Parietal lobe (tissue), 2 donors: ENCODE results near the gene PIK3R3. TPM values are rescaled to one million over a fixed set of nuclear protein-coding genes. Genes with fewer than 3 reads are reported as not detected.

Experiments
- small RNA-seq: library from RNA; depleted of rRNA; stranded (forward); fragments of <200 nt; gene quantifications from one replicate; pipeline ENCODE3, GENCODE V24; 2014; ENCODE audit warnings: low replicate concordance
- total RNA-seq: library from RNA; depleted of rRNA; stranded (reverse); fragments of >200 nt; gene quantifications from one replicate; pipeline ENCODE4 v1.2.3, GENCODE V29; 2014

The PIK3R3 gene
- total RNA-seq = 32.6 TPM

GRCh38 chr1:46132529-46133180, at the start of gene PIK3R3:
TSS of gene PIK3R3 (minus strand) at chr1:46132629. CDS start at chr1:46131952, 677 bp downstream.

GRCh38 chr1:46176211-46176865, 43.9 kb upstream of the PIK3R3 start, which contains the start of gene P3R3URF:
TSS of gene P3R3URF (minus strand) at chr1:46176488. CDS start at chr1:46176471, 17 bp downstream.

GRCh38 chr1:46174448-46175231, 42.2 kb upstream of the PIK3R3 start, which contains the start of gene TSPAN1:
TSS of gene TSPAN1 (plus strand) at chr1:46175087. CDS start at chr1:46181108, 6,021 bp downstream.

Small RNAs within 50 kb of the gene (small RNA-seq; reads per million reads assigned to genes)
- gene AL358075.3 = not detected
- gene AL672043.1 = not detected

Other genes starting within 250 kb of the PIK3R3 start
- gene TSPAN1, start 42.5 kb upstream of the PIK3R3 start, total RNA-seq = not detected
- gene P3R3URF, start 43.9 kb upstream of the PIK3R3 start, total RNA-seq = not detected
- 53.5 TPM for gene POMGNT1, start 65.8 kb upstream of the PIK3R3 start, total RNA-seq
- 4.7 TPM for gene LURAP1, start 70.7 kb upstream of the PIK3R3 start, total RNA-seq
- gene RAD54L, start 115.1 kb upstream of the PIK3R3 start, total RNA-seq = 1.9 TPM
- gene LRRC41, start 171.0 kb upstream of the PIK3R3 start, total RNA-seq = 63.2 TPM
- gene UQCRH, start 171.1 kb upstream of the PIK3R3 start, total RNA-seq = 177 TPM
- 18.2 TPM for gene NSUN4, start 208.2 kb upstream of the PIK3R3 start, total RNA-seq